HG02973 (cell line): ENCODE results near the gene RAET1E.
"Not testable (repeated sequence)": the region's sequence is repeated elsewhere in the genome, so short reads cannot be mapped to it uniquely, and the experiment has no call there.

Experiments
- ATAC-seq: cut with Tn5 transposase; IDR thresholded peaks from one replicate; pipeline ENCODE4 v1.9.1; 2021; ENCODE audit warnings: moderate library complexity; ENCODE audit not compliant: unreplicated experiment

The RAET1E gene

DNA sequence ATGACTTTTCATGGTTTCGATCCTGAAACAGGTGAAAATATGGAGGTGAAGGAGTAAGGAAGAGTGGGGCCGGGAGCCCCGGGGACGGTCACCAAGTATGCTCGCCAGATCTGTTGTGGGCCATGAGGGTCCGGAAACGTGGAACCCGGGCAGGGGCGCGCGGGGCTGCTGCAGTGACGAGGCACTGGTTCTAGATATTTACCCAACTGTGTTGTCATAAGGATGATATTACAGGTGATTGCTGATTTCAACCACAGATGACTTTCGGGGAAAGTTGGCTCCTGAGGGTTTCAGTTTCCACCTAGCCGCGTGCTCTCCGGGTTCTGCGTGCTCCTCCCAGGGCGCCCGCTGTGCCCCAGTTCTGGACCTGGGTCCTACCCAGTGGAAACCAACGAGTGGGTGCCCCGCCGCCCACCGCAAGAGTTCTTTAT is 12.8 kb upstream of the RAET1E start:
- ATAC-seq = no peak

DNA sequence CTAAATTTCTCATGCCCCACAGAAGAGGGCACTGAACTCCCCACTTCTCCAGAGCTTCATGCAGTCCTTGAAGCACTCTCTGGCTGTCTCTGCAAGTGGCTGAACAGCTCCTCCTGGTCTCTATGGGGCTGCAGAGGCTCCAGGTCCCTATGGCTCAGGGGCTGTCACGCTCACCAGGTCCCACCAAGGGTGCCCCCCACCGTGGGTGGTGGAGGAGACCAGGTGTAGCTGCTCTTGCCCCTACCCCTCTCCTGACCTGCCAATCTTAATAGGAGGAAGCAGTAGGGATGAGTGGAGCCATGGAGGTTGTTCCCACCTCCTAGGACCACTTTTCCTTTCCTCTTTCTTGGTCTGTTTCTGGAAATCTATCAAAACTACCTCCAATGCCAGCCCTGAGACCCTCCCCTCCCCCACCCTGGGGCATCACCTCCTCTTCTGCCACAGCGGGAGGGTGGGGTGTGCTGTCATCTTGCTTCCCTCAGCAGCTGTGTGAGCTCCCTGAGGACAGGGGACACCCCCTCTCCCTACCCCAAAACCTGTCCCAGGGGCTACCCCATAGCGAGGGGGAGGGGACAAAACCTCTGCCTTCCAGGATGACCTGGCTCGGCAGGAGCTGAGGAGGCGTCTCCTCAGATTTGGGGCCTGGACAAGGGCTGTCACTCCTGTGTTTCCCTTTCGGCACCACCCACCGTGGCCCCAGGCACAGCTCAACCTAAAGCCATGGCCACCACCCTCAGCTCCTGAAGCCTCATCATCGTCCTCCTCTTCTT is 12.0 kb upstream of the RAET1E start:
- no peak for ATAC-seq

DNA sequence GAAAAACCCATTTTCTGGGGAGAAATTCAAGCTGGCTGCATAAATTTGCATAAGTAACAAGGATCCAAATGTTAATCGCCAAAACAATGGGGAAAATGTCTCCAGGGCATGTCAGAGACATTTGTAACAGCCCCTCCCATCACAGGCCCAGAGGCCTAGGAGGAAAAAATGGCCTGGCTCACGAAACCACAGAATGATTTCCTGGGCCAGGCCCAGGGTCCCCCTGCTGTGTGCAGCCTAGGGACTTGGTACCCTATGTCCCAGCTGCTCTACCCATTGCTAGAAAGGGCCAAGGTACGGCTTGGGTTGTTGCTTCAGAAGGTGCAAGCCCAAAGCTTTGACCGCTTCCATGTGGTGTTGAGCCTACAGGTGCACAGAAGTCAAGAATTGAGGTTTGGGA is 10.6 kb upstream of the RAET1E start:
- not testable (repeated sequence) for ATAC-seq

DNA sequence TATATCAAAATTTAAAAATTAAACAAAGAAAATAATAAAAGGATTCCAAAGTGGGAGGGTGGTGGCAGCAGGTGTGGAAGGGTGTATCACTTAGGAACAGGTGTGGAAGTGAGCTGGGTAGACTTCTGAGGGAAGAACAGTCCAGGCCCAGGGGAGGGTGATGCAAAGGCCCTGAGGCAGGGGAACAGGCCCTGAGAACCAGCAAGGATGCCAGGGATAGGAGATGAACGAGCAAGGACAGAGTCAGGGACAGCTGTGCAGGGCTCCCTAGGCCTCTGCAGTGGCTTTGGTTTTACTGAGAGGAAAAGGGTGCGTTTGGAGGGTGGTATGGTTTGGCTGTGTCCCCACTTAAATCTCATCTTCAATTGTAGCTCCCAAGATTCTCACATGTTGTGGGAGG is 9.4 kb upstream of the RAET1E start:
- ATAC-seq = no peak

DNA sequence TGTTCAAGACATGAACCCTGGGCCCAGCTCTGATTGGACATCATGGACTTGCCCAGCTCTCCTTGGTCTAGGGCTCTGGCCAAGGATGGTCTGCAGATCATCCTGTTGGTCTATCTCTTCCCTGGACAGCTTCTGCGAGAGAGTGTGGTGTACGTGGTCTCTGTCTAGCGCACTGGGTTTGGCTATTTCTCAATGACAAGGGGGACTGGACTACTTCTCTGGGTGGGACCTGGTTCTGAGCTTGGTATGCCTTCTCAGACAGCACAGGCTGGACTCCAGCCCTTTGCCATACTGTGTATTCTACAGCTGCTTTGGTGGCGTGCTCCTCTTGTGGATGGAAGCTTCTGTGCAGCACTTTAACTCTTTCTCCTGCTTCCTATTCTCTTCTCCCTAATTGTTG is 8.5 kb upstream of the RAET1E start:
- ATAC-seq = no peak

DNA sequence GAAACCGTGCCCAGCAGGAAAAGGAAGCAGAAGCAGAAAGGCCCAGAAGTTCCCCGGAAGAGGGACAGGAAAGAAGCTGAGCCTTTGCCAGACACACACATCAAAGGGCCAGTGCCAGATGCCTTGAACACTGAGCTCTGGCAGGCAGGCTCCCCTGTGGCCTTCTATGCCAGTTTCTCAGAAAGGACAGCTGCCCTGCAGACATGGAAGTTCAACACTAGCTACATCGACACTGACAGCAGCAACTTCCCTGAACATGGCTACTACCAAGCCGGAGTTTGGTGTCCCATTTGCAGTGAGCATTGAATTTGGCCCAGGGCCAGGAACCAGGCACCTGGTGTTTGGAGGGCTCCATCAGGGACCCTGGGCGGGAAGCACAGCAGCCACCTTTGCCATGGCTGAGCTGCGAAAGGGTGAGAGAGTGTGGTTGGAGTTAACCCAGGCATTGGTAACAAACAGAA is 8.0 kb upstream of the RAET1E start:
- ATAC-seq = no peak

DNA sequence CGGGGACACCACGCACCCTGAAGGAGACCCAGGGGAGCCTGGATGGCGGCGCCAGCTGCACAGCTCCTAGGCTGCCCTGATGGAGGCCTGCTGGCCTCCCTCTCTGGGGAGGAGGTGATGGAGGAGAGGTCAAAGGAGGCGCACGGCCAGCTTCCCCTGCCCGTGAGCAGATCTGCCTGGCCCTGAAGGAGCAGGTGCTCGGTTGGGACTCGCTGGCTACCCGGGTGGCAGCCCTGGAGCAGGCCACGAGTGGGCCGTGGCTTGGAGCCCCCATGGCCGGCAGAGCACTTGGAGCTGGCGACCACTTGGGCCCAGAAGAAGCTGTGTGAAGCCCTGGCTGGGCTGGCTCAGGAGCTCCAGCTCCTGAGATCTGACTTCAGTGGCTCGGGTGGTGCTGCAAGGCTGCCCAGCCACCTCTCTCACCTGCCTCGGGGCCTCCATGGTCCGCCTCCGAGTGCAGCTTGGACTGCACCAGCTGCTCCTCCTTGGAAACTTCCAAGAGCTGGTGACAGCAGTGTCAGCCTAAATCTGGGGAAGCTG is 7.5 kb upstream of the RAET1E start:
- no peak for ATAC-seq

DNA sequence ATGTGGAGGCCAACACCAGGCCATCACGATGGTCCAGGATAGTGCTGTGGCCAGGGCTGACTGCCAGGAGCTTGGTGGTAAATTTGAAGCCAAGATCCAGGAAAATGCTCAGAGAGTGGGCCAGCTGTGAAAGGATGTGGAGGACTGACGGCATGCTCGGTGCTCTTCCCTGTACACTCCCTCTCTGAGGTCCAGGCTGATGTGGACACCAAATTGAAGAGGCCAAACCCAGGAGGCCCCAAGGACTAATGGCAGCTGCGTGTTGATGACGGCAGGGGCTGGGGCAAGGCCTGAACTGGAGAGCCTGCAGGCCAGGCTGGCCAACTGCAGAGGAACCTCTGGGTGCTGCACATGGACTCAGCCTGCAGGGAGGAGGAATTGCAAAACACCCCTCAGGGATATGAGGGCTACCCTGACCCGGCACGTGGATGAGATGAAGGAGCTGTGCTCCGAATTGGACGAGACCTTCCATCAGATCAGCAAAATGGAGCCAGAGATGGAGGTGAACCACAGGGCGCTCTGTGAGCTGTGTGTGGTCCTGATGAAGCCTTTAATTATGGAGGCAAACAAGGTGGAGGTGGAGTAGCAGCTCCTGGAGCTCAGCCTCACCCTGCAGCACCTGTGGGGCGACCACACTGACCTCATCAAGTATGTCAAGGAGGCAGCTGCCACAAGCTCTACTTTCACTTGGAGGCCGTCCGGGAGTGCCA is 6.9 kb upstream of the RAET1E start:
- no peak for ATAC-seq

DNA sequence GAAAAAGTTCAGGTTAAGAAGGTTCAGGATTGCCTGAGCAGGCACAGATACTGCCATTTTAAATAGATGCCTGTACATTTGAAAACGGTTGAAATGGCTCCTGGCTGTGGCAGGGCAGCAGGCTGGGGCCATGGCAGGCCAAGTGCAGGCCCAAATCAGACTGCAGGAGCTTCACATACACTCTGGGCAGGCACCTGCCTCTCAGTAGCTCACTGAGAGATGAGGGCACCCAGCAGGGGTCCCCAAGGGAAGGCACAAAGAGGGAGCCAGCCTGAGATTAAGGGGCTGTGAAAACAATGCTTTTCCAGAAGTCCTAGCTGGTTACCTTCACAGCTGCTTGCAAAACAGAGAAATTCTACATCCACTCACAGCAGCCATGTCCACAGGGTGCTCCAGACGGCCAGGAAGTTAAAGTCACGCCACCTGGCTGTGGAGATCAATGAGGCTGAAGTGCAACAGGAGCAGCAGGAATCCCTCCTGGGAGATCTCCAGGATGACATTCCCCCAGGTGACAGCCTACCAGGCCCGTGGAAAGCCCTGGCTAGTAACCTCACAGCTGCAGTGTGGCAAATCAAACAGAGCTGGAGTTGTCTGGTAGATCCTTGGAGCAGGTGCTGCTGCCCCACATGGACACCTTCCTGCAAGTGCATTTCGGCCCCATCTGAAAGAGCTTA is 6.2 kb upstream of the RAET1E start:
- no peak for ATAC-seq

DNA sequence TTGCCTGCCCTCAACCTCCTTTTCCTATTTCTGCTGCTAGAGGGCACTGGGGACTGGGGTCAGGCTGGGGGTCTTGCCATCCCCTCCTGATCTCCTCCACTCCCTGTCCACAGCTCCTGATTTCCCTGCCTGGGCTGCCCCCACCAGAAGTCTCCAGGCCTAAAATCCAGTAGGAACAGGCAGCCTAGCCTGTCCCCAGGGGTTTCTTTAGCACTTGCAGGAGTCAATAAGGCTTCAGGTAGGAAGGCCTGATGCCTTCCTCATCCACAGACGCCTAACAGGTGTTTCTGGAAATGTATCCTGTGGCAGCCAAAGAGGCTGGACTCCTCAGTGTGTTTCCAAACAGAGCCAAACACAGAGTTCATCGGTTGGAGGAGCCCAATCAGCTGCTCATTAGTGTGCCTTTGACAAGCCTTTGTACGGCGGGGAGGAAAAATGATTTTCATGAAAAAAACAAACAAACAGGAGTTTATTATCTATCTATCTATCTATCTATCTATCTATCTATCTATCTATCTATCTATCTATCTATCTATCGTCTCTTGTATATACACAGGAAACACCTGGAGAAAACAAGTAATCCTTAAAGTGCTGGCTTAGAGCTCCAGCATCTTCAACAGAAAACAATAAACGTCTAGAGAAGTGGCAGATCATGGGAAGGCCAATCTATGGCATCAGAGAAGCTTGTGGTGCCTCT is 3.7 kb upstream of the RAET1E start:
- no peak for ATAC-seq

DNA sequence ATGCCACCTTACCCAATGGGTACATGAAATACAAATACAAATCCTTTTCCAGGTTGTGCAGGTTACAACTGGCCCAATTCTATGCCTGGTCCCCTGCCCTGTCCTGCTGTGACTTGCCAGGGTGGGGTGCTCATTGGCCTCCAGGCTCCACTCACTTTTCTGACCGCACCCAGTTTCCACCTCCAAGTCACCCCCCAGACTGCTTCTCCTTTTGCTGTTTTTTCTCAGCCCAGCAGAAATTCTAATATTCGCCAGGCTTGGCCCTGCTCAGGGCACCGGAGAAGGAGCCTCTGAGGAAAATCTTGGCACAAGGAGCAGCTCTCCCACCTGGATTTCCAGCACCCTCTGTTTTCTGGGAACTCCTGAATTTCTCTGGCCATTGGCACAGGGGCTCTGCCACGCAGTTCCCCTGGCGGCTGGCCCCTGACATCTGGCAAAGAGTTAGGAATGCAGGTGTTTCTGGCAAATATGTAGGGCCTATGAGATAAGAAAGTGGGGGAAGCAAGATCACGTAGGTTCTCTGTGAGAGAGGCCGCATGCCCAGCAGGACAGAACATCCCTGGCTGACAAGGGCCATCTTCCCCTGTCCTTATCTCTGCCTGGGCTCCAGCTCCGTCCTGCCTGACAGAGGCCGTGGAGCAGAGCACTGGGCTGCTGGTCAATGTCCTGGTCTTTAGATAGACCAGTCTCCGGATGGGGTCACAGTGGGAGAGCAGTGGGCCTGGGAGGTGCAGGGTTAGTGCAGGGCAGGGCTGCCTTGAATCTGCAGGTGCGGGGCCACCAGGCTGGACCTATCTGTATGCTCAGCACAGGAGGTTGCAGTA is 2.9 kb upstream of the RAET1E start:
- ATAC-seq = no peak

DNA sequence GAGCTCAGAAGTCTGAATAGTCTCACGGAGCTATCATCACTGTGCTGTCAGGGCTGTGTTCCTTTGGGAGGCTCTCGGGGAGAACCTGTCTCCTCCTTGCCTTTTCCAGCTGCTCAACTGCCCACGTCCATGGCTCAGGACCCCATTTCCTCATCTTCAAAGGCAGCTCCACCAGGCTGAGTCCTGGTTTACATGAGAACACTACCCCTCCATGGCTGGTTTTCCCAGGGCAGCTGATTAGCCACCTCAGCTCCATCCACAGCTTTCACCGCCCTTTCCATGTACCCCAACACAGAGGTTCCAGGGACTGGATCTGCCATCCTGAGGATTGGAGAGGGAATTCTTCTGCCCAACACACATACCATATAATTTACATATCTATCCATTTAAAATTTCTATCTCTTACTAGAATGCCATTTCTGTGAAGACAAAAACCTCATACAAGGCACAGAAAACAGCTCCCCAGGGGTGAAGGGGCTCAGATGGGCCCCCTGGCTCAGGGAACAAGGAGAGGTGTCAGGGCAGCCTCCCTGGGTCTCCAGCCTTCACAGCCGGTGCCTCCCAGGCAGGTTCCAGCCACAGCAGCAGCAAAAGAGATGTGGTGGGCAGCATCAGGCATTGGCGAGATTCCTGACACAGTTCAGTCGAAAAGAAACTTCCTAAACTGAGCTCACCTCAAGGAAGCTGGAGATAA is 2.2 kb upstream of the RAET1E start:
- ATAC-seq = no peak

DNA sequence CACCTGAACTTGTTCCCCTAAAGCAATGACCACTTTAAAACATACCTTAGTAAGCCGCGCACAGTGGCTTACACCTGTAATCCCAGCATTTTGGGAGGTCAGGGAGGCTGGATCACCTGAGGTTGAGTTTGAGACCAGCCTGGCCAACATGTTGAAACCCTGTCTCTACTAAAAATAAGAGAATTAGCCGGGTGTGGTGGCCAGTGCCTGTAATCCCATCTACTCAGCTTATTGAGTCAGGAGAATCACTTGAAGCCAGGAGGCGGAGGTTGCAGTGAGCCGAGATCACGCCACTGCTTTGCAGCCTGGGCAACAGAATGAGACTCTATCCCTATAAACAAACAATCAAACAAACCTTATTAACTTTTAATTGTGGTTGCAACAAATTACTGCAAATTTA is 1.6 kb upstream of the RAET1E start:
- no peak for ATAC-seq

DNA sequence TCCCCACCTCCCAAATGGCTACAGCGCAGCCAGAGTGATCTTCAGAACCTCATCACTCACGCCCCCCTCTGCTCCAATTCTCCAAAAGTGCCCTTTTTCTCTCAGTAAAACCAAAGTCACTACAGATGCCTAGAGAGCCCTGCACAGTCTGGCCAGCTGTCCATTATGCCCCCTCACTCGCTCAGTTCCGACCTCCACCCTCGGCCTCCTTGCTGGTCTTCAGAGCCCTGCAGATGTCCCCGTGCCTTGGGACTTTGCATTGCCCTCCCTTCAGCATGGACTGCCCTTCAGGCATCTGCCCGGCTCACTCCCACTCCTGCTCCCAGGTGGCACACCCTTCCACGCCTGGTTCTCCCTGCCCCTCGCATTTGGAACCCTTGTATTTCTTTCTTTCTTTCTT is 1.1 kb upstream of the RAET1E start:
- ATAC-seq = no peak

DNA sequence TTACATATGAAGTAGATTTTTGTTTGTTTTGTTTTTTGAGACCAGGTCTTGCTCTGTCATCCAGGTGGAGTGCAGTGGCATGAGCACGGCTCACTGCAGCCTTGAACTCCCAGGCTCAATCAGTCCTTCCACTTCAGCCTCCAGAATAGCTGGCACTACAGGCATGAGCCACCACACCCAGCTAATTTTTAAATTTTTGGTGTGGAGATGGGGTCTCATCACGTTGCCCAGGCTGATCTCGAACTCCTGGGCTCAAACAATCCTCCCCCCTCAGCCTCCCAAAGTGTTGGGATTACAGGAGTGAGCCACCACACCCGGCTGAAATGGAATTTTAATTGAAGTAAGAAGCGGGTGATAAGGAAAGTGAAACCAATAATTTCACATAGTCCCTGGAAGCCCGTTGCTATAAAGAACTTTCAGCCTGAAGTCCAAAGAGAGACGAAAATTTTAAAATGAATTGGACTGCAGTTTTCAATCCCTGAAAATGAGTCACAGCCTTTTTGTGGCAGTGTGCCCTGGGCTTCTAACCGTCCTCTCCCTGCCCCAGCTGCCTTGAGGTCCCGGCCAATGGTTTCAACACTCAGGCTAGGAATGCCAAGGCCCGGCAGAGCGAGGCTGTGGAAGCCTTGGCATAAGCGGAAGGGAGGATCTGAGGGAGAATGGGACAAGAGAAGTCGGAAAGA is 757 bp downstream of the RAET1E start:
- no peak for ATAC-seq

DNA sequence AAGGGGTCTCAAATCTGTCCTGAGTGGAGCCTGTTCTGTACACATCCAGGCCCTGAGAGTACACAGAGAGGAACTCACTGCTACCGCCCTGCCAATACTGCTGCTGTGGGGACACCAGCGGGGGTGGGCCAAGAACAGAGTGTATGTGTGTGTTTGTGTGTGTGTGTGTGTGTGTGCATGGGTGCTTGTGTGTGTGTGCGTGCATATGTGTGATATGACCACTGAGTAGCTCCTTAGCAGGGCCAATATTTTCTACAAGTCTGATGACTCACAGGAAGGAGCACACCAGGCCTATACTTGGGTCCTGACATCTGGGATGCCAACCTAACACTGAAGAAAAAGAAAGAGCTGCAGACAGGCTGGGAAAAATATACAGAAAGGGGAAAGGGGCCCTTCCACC is 1.4 kb downstream of the RAET1E start:
- ATAC-seq = no peak

DNA sequence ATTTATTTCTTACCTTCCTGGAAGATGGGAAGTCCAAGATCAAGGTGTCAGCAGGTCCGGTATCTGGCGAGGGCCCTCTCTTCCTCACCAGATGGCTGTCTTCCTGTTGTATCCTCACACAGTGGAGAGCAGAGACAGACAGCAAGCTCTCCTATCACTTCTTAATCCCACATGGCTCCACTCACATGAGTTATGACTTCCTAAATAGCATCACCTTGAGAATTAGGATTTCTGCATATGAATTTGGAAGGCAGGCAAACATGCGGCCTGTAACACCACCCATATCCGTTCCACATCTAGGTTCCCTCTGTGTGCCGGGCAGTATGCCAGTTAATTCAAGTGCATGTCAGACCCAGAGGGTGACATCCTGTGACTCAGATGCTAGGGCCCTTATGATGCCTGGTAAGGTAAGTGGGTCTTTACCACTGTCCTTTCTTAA is 2.1 kb downstream of the RAET1E start:
- ATAC-seq = no peak

DNA sequence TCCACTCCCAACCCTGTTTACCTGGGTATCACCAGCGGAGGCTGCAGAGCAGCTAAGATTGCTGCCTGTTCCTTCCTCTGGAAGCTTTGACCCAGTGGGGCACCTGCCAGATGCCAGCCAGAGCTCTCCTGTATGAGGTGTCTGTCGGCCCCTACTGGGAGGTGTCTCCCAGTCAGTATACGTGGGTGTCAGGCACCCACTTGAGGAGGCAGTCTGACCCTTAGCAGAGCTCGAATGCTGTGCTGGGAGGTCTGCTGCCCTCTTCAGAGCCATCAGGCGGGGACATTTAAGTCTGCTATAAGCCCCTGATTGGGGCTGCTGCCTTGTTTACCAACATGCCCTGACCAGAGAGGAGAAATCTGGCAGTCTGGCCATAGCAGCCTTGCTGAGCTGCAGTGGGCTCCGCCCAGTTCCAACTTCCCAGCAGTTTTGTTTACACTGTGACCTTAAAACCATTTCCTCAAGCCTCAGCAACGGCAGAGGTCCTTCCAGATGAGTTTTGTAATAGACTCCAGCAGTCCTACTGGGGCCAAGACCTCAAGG is 2.8 kb downstream of the RAET1E start:
- ATAC-seq = no peak

DNA sequence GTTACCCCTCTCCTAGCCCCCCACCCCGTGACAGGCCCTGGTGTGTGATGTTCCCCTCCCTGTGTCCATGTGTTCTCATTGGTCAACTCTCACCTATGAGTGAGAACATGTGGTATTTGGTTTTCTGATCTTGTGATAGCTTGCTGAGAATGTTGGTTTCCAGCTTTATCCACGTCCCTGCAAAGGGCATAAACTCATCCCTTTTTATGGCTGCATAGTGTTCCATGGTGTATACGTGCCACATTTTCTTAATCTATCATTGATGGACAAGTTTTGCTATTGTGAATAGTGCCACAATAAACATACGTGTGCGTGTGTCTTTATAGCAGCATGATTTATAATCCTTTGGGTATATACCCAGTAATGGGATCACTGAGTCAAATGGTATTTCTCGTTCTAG is 6.0 kb downstream of the RAET1E start:
- not testable (repeated sequence) for ATAC-seq
